Psoas muscle (tissue), 8 donors: Measurements from ENCODE around the gene RASA3. TPM values are rescaled to one million over a fixed set of nuclear protein-coding genes. Genes with fewer than 3 reads are reported as not detected.

Experiments used
- ATAC-seq, 4 donors: fragments of 200-7000 bp; cut with Tn5 transposase; one replicate each; pipeline ENCODE4 v1.9.1; 2020; ENCODE audit warnings: moderate library complexity in 3 of 4, mild to moderate bottlenecking in 2 of 4
- DNase-seq, 2 donors: peaks; one replicate each; pipeline ENCODE4 v3.0.0-alpha.2; 2020
- H3K27ac ChIP-seq: fragments of 200-600 bp; one replicate; pipeline ENCODE4 v1.8.0; 2022
- H3K27me3 ChIP-seq, 3 donors: fragments of 200-600 bp in 1 of 3; one replicate each; pipeline versions ENCODE4 v1.6.1 to v1.8.0; 2013 to 2022; ENCODE audit warnings: low read length in 2 of 3, mild to moderate bottlenecking in 2 of 3, moderate library complexity in 1 of 3; ENCODE audit not compliant: insufficient read depth in 3 of 3
- H3K36me3 ChIP-seq, 2 donors: fragments of 200-600 bp in 1 of 2; one replicate each; pipeline versions ENCODE4 v1.6.1 to v1.8.0; 2013 to 2022; ENCODE audit warnings: low read depth in 1 of 2, mild to moderate bottlenecking in 1 of 2, moderate library complexity in 1 of 2; ENCODE audit not compliant: insufficient read depth in 1 of 2
- H3K4me1 ChIP-seq: fragments of 200-600 bp; one replicate; pipeline ENCODE4 v1.8.0; 2022
- H3K4me3 ChIP-seq: fragments of 200-600 bp; one replicate; pipeline ENCODE4 v1.8.0; 2022; ENCODE audit warnings: mild to moderate bottlenecking
- H3K9me3 ChIP-seq: fragments of 200-600 bp; one replicate; pipeline ENCODE4 v1.8.0; 2022
- WGBS, 3 donors: extraction: QIAGEN DNeasy Blood & Tissue Kit; methylation state at CpG; one replicate each; pipeline versions ENCODE4 v1.1.6 to v1.1.7; 2013; 5-methylcytosine and 5-hydroxymethylcytosine counted together
- intact Hi-C, 2 donors: fragments of 100-400 bp; cut with DNase I; formaldehyde crosslinking; loops; one replicate each; pipeline versions ENCODE4 v1.11.0 to v1.14.2; 2022
- polyA plus RNA-seq, 3 donors: library from polyadenylated mRNA; stranded (reverse); fragments of 200-250 nt; gene quantifications; one replicate each; pipeline ENCODE4 v1.2.3, GENCODE V29; 2013
- total RNA-seq, 4 donors: library from RNA; stranded (reverse); fragmentation: NEBNext Ultra II Directional in 2 of 4; extraction: Animal tissue kit (Norgen Biotek cat#: 25700) in 2 of 4; gene quantifications; one replicate each; pipeline versions ENCODE4 v1.2.1 to v1.2.4, GENCODE V29; 2021 to 2023
- TF ChIP-seq, protein P1 (sequence below): fragments of 200-600 bp; IDR thresholded peaks from one replicate; pipeline ENCODE4 v1.8.0; 2022; ENCODE audit warnings: antibody characterized with exemption
- donor health status: healthy with polysubstance abuse.
- donor health status: DM: no; HTN: no; CAD: no; lungs with moderate emphysema.
- donor health status: Bipolar disorder and iron deficiency.
- donor health status: healthy.
- donor health status: DM: yes; HTN: yes; CAD: no.
- donor health status: DM: no; HTN: no; CAD: no.
- donor health status: DM: no; HTN: no; CAD: no.
- donor health status: DM: yes; HTN: yes; CAD: no.

RASA3 gene
- total and polyA plus RNA-seq, 7 donors: 4.8 to 24.4 (median 13.1) TPM

DNA sequence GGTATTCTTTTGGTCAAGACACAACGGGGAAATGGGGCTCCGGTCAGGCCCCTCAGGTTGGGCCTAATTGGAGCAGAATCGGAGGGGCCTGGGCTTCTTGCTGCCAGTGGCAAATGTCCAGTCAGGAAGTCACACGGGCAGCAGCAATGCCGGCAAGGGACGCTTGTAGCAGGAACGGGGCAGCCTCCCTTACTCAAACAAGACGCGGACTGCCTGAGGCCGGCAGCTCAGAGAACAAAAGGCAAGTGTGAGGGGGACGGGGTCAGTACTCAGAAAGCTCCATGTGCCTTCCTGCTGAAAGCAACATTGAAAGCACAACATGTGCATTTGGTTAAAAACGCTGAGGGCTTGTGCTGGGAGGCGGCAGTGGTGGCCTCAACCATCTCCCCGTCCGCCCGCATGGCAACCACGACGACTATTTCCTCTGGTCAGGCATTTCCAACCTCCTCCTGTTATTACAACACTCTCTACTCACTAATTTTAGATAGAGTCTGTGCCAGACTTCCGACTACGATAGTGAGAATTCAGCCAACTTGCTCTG is 20.5 kb upstream of the RASA3 start:
- TF ChIP-seq, protein P1, sequence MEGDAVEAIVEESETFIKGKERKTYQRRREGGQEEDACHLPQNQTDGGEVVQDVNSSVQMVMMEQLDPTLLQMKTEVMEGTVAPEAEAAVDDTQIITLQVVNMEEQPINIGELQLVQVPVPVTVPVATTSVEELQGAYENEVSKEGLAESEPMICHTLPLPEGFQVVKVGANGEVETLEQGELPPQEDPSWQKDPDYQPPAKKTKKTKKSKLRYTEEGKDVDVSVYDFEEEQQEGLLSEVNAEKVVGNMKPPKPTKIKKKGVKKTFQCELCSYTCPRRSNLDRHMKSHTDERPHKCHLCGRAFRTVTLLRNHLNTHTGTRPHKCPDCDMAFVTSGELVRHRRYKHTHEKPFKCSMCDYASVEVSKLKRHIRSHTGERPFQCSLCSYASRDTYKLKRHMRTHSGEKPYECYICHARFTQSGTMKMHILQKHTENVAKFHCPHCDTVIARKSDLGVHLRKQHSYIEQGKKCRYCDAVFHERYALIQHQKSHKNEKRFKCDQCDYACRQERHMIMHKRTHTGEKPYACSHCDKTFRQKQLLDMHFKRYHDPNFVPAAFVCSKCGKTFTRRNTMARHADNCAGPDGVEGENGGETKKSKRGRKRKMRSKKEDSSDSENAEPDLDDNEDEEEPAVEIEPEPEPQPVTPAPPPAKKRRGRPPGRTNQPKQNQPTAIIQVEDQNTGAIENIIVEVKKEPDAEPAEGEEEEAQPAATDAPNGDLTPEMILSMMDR: no peak
- intact Hi-C loops: no loop called here
- Histone ChIP-seq H3K9me3 (no peaks in the 10 kb centered on the region), H3K4me1 (peaks cover 4% of the 10 kb centered on the region), H3K27ac (no peak overlapping the region), H3K36me3 (no peaks in the 10 kb centered on the region), H3K4me3 (no peak overlapping the region), H3K27me3 (peaks cover 0 to 3% (median 0%) of the 10 kb centered on the region in 3 donors)
- 70 to 73% (median 71%) methylated on average over 20 of the region's 20 CpGs for WGBS, 3 donors
- ATAC-seq (no peak), DNase-seq (no peak)

DNA sequence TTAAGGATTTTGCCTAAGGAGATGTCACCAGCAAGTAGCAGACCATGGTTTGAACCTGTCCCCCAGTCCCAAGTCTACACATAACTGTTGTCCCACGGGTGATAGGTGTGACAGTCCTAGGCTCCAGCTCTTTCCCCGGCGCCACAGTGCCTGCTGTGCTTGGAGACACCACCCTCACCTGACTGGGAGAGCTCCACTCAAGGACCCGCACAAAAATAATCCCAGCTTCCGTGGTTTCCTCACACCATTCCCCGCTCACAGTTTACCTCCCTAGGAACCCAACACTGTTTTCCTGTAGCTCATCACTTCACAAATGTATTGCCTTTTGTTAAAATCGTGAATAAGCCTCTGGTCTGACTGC is 19.8 kb upstream of the RASA3 start:
- Histone ChIP-seq H3K9me3 (no peaks in the 10 kb centered on the region), H3K27ac (no peak overlapping the region), H3K27me3 (peaks cover 0 to 2% (median 0%) of the 10 kb centered on the region in 3 donors), H3K4me1 (peaks cover 4% of the 10 kb centered on the region), H3K36me3 (no peaks in the 10 kb centered on the region), H3K4me3 (no peak overlapping the region)
- DNase-seq (no peak), ATAC-seq (no peak)
- intact Hi-C loops: no loop called here
- 90 to 97% (median 95%) methylated on average over 7 of the region's 7 CpGs for WGBS, 3 donors
- TF ChIP-seq, protein P1: no peak

DNA sequence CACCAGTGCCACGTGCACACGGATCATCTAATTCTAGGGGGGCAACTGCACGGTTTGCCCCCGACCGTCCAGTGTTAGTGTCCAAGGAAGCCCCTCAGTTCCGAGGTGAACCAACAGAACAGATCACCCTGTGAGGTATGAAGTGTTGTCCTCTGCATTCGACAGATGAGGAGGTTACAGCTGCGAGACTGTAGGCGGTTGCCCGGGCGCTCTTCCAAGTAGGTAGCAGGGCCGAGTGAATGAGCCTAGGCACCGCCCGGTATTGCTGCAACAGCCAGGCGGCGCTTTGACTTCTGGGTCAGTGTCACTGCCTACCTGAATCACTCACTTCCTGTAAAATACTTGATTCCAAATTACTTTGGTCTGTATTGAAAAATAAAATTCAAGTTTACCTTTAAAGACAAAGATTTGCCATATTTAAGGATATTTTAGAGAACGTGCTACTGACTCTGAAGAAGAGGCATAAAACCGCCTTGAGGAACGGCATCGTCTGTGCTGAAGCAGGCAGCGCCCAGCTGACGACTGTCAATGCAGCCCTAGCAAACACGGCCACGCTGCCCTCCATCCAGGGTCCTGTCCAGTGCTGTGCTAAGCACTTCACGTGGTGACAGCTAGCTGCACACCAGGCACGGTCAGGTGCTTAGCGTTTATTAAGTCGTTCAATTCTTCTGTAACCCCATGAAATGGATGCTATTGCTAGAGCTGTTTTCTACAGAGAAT is 19.3 kb upstream of the RASA3 start:
- H3K27me3 ChIP-seq: no peaks in the 10 kb centered on the region
- intact Hi-C loops: no loop called here
- H3K4me3 ChIP-seq: no peak overlapping the region
- peak; percentile 62 to 75 for DNase-seq
- no peaks in the 10 kb centered on the region for H3K36me3 ChIP-seq
- no peak overlapping the region for H3K27ac ChIP-seq
- WGBS, 3 donors: 64 to 72% (median 69%) methylated on average over 28 of the region's 28 CpGs
- peaks cover 4% of the 10 kb centered on the region for H3K4me1 ChIP-seq
- H3K9me3 ChIP-seq: no peaks in the 10 kb centered on the region
- TF ChIP-seq, protein P1: no peak
- peak; percentile 91 to 95 (median 92) for ATAC-seq

DNA sequence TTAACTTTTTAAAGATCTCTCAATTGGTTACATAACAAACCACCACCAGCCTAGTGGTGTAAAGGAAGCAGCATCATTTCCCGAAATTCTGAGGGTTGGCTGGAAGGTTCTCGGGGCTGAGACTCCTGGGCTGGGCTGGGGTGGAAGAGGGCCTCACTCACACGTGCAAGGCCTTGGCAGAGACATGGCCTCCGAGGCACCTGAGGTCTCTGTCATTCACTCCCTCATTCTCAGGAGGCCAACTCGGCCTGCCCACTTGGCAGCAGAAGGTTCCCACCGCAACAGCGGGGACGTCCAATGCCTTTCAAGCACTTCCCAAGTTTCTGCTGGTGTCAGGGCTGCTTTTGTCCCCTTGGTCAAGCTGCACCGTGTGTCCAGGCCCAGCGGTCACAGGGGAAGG is 18.6 kb upstream of the RASA3 start:
- 45 to 54% (median 49%) methylated on average over 10 of the region's 10 CpGs for WGBS, 3 donors
- ATAC-seq (peak in 3 of 4 donors; percentile 38 to 47 (median 43)), DNase-seq (no peak)
- peaks cover 4% of the 10 kb centered on the region for H3K4me1 ChIP-seq
- intact Hi-C loops: no loop called here
- TF ChIP-seq, protein P1: no peak
- H3K9me3 ChIP-seq: no peaks in the 10 kb centered on the region
- H3K27me3 ChIP-seq: no peaks in the 10 kb centered on the region
- H3K4me3 ChIP-seq: no peak overlapping the region
- no peak overlapping the region for H3K27ac ChIP-seq
- no peaks in the 10 kb centered on the region for H3K36me3 ChIP-seq
